NB4 (cell line): ENCODE results near the gene ARID1B.

Experiments used
- CTCF ChIP-seq: IDR thresholded peaks from one replicate; pipeline ENCODE4 v1.5.1; 2012; ENCODE audit warnings: low read depth, low read length
- MAX ChIP-seq: IDR thresholded peaks from 2 replicates; pipeline ENCODE4 v1.6.1; 2011; ENCODE audit warnings: low read depth, low read length

- TF ChIP-seq MAX, result no peak
- no peak for TF ChIP-seq CTCF
Observed at GRCh38 chr6:156771761-156772160, 5.4 kb upstream of the ARID1B start.
